B cell (primary cell): ENCODE data around the gene MEX3A. TPM values are rescaled to one million over a fixed set of nuclear protein-coding genes. Genes with fewer than 3 reads are reported as not detected.

Source experiments
- ATAC-seq: fragments of 200-7000 bp; cut with Tn5 transposase; one replicate; pipeline ENCODE4 v1.10.0; 2021; ENCODE audit warnings: low read depth, mild to moderate bottlenecking, moderate number of reproducible peaks, moderate library complexity
- CTCF ChIA-PET: fragments of 350-600 bp; sonication (Branson Sonifier 250); formaldehyde crosslinking; loops from one replicate; lab custom pipeline; 2021; ENCODE audit warnings: antibody characterized with exemption, inconsistent platforms; lab: Charles Lee
- POLR2A ChIA-PET: fragments of 350-600 bp; sonication (Branson Sonifier 250); formaldehyde crosslinking; loops from one replicate; lab custom pipeline; 2021; ENCODE audit warnings: antibody characterized with exemption; lab: Charles Lee
- DNase-seq: peaks from one replicate; pipeline ENCODE4 v3.0.0; 2013
- H2AFZ ChIP-seq: 2 replicates; pipeline ENCODE4 v1.6.1; 2012; ENCODE audit warnings: mild to moderate bottlenecking, low read depth, low read length; ENCODE audit not compliant: insufficient read depth, poor library complexity, severe bottlenecking
- H3K27ac ChIP-seq, 2 donors: 1 replicate in 1 of 2; 2 replicates in 1 of 2; pipeline ENCODE4 v1.5.1; 2012 to 2013; ENCODE audit warnings: low read length in 2 of 2, mild to moderate bottlenecking in 2 of 2, moderate library complexity in 1 of 2
- H3K27me3 ChIP-seq, 4 experiments: fragments of 200-600 bp in 1 of 4; sonication (generic) in 1 of 4; replicated peaks in 1 of 4; 1 replicate in 2 of 4; 2 replicates in 2 of 4; pipeline versions ENCODE4 v1.6.1 to v1.7.0; 2013 to 2016; ENCODE audit warnings: low read length in 3 of 4, mild to moderate bottlenecking in 2 of 4, mixed read lengths in 1 of 4, moderate library complexity in 1 of 4; ENCODE audit not compliant: insufficient read depth in 4 of 4, control insufficient read depth in 3 of 4; ENCODE audit errors: control extremely low read depth in 1 of 4
- H3K36me3 ChIP-seq, 2 experiments: replicated peaks in 1 of 2; 1 replicate in 1 of 2; 2 replicates in 1 of 2; pipeline versions ENCODE4 v1.6.1 to v1.7.1; 2013; ENCODE audit warnings: low read length in 1 of 2; ENCODE audit not compliant: insufficient read depth in 2 of 2, control insufficient read depth in 1 of 2; ENCODE audit errors: control extremely low read depth in 1 of 2, extremely low read depth in 1 of 2
- H3K4me1 ChIP-seq, 2 donors: fragments of 200-600 bp in 1 of 2; sonication (generic) in 1 of 2; 1 replicate in 1 of 2; 2 replicates in 1 of 2; pipeline versions ENCODE4 v1.5.1 to v1.6.1; 2013 to 2017; ENCODE audit warnings: low read length in 2 of 2; ENCODE audit not compliant: control insufficient read depth in 2 of 2, insufficient read depth in 2 of 2
- H3K4me2 ChIP-seq: replicated peaks from 2 replicates; pipeline ENCODE3; 2012; ENCODE audit warnings: mild to moderate bottlenecking, low read depth, low read length; ENCODE audit not compliant: poor library complexity, severe bottlenecking
- H3K4me3 ChIP-seq, 5 experiments: fragments of 200-600 bp in 1 of 5; sonication (generic) in 1 of 5; 1 replicate in 3 of 5; 2 replicates in 2 of 5; pipeline versions ENCODE4 v1.5.1 to v1.7.0; 2011 to 2016; ENCODE audit warnings: low read length in 4 of 5, mild to moderate bottlenecking in 4 of 5, low read depth in 2 of 5, control low read depth in 1 of 5, moderate library complexity in 1 of 5; ENCODE audit not compliant: insufficient read depth in 1 of 5; ENCODE audit errors: control extremely low read depth in 1 of 5, extremely low read depth in 1 of 5
- H3K79me2 ChIP-seq: fragments of 200-600 bp; sonication (generic); one replicate; pipeline ENCODE4 v1.6.0; 2016; ENCODE audit warnings: low read length; ENCODE audit not compliant: control insufficient read depth, insufficient read depth
- H3K9ac ChIP-seq: fragments of 200-600 bp; sonication (generic); 2 replicates; pipeline ENCODE4 v1.6.1; 2017; ENCODE audit warnings: mild to moderate bottlenecking, low read length, moderate library complexity
- H3K9me3 ChIP-seq, 3 donors: one replicate each; pipeline versions ENCODE4 v1.6.1 to v1.7.1; 2013; ENCODE audit warnings: low read length in 2 of 3; ENCODE audit not compliant: control insufficient read depth in 2 of 3, insufficient read depth in 1 of 3; ENCODE audit errors: control extremely low read depth in 1 of 3
- H4K20me1 ChIP-seq: 2 replicates; pipeline ENCODE4 v1.6.0; 2012; ENCODE audit warnings: mild to moderate bottlenecking, low read length; ENCODE audit not compliant: insufficient read depth, control insufficient read depth, poor library complexity, severe bottlenecking
- H3K27ac Mint-ChIP-seq: one replicate; pipeline ENCODE4 v1.8.0; 2021; ENCODE audit warnings: mixed read lengths
- H3K27me3 Mint-ChIP-seq: one replicate; pipeline ENCODE4 v1.8.0; 2021; ENCODE audit warnings: mixed read lengths
- H3K4me1 Mint-ChIP-seq: one replicate; pipeline ENCODE4 v1.8.0; 2021; ENCODE audit warnings: mixed read lengths
- H3K4me3 Mint-ChIP-seq: one replicate; pipeline ENCODE4 v1.8.0; 2021; ENCODE audit warnings: mixed read lengths
- H3K9me3 Mint-ChIP-seq: one replicate; pipeline ENCODE4 v1.8.0; 2022; ENCODE audit warnings: mixed read lengths; ENCODE audit not compliant: insufficient read depth
- EZH2 ChIP-seq: IDR thresholded peaks from 2 replicates; pipeline ENCODE4 v1.6.1; 2012; ENCODE audit warnings: borderline replicate concordance, low read depth, mild to moderate bottlenecking, moderate library complexity, low read length; ENCODE audit not compliant: insufficient read depth, poor library complexity, severe bottlenecking
- whole genome bisulfite sequencing: methylation state at CpG from one replicate; pipeline ENCODE4 v1.1.5; 2013; ENCODE audit warnings: missing lambda C conversion rate; ENCODE audit not compliant: insufficient coverage; 5-methylcytosine and 5-hydroxymethylcytosine counted together
- intact Hi-C: fragments of 100-400 bp; cut with micrococcal nuclease; formaldehyde crosslinking; loops from one replicate; pipeline ENCODE4 v1.10.0; 2022
- polyA plus RNA-seq: library from polyadenylated mRNA; depleted of rRNA; stranded (reverse); fragments of >200 nt; gene quantifications from 2 replicates; pipeline ENCODE4 v1.2.3, GENCODE V29; 2012
- total RNA-seq, 2 donors: library from RNA; stranded (reverse); fragments of 120-200 nt in 1 of 2; gene quantifications; 1 replicate in 1 of 2; 2 replicates in 1 of 2; pipeline versions ENCODE4 v1.2.3 to v1.2.4, GENCODE V29; 2013 to 2022
- TF ChIP-seq, protein P1 (sequence below): fragments of 200-600 bp; IDR thresholded peaks from one replicate; pipeline ENCODE4 v1.8.0; 2022; ENCODE audit warnings: antibody characterized with exemption, mild to moderate bottlenecking

The MEX3A gene
- total and polyA plus RNA-seq, 2 donors (not counting 1 experiment from before 2014, with no cell fraction given), result 0.27 to 1.1 TPM

GRCh38 chr1:156129687-156130577, 47.7 kb upstream of the MEX3A start:
- Mint-ChIP-seq H3K4me3 (no peak overlapping the region), H3K27ac (peak overlapping the region; percentile 26), H3K4me1 (peaks cover 28% of the 10 kb centered on the region), H3K27me3 (peaks cover 2% of the 10 kb centered on the region), H3K9me3 (no peaks in the 10 kb centered on the region)
- no peak overlapping the region for H3K4me2 ChIP-seq
- CTCF ChIA-PET, result interaction anchor here (0.6 to 28.7 kb wide), 14 partner anchors 14 to 231 kb away, joined by 3 to 970 read pairs (median 3); partner anchors contain the start of genes LMNA, MEX3A and PMF1
- no peak overlapping the region for H3K9ac ChIP-seq
- H3K9me3 ChIP-seq, result peaks cover 0 to 2% (median 0%) of the 10 kb centered on the region in 3 donors
- H3K4me3 ChIP-seq, result no peak overlapping the region
- POLR2A ChIA-PET, result interaction anchor here (0.5 to 1.1 kb wide), 3 partner anchors 16 to 922 kb away, joined by 3 to 6 read pairs (median 5); partner anchors contain the start of gene THBS3
- no peaks in the 10 kb centered on the region for H4K20me1 ChIP-seq
- WGBS, result 58% methylated on average over 7 of the region's 7 CpGs
- H3K27ac ChIP-seq, result no peak overlapping the region
- ATAC-seq (peak; percentile 69), DNase-seq (peak; percentile 84)
- H2AFZ ChIP-seq, result no peak overlapping the region
- peaks cover 14 to 21% of the 10 kb centered on the region in 2 donors for H3K4me1 ChIP-seq
- H3K36me3 ChIP-seq, result no peaks in the 10 kb centered on the region
- peaks cover 0 to 4% (median 1%) of the 10 kb centered on the region in 4 experiments for H3K27me3 ChIP-seq
- no peak for TF ChIP-seq EZH2
- TF ChIP-seq, protein P1, sequence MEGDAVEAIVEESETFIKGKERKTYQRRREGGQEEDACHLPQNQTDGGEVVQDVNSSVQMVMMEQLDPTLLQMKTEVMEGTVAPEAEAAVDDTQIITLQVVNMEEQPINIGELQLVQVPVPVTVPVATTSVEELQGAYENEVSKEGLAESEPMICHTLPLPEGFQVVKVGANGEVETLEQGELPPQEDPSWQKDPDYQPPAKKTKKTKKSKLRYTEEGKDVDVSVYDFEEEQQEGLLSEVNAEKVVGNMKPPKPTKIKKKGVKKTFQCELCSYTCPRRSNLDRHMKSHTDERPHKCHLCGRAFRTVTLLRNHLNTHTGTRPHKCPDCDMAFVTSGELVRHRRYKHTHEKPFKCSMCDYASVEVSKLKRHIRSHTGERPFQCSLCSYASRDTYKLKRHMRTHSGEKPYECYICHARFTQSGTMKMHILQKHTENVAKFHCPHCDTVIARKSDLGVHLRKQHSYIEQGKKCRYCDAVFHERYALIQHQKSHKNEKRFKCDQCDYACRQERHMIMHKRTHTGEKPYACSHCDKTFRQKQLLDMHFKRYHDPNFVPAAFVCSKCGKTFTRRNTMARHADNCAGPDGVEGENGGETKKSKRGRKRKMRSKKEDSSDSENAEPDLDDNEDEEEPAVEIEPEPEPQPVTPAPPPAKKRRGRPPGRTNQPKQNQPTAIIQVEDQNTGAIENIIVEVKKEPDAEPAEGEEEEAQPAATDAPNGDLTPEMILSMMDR, result peak; percentile 95
- intact Hi-C loops, result loop anchor here (1.0 kb wide), 2 partner anchors 34 to 40 kb away; no protein-coding TSS in a partner anchor
- no peaks in the 10 kb centered on the region for H3K79me2 ChIP-seq
